ENCODE measurements around the gene TUSC1. TPM values are rescaled to one million over a fixed set of nuclear protein-coding genes. Genes with fewer than 3 reads are reported as not detected.

TUSC1 gene
- 1 to 10 TPM in 4 of 6 experiments, under 1 TPM in 2; 0.31 to 4.0 (median 3.2) TPM for total RNA-seq (2021; fragmentation: NEBNext Ultra II Directional; extraction: Animal tissue kit (Norgen Biotek cat#: 25700))
- long read RNA-seq, result 0 reads

- no peak for DNase-seq
- TF ChIP-seq CTCF (IDR thresholded peaks at IDR 0.05), result no peak
- H3K9me3 Mint-ChIP-seq, result peaks cover 11% of the 10 kb centered on the region; the same call in 1 of the 2 replicates
- peak within 1 kb of the TSS; percentile 82; the same call in 1 of the 2 replicates for H3K4me3 Mint-ChIP-seq
- no peaks in the 10 kb centered on the region for H3K27me3 Mint-ChIP-seq (ENCODE audit: insufficient read depth)
- H3K4me1 Mint-ChIP-seq (ENCODE audit: low read depth), result peaks cover 8% of the 10 kb centered on the region; the same call in 1 of the 2 replicates
- peak within 1 kb of the TSS; percentile 70; the same call in 1 of the 2 replicates for H3K27ac Mint-ChIP-seq
- H3K36me3 Mint-ChIP-seq (ENCODE audit: low read depth), result no peaks in the 10 kb centered on the region
Measured at GRCh38 chr9:25678147-25678666, at the start of gene TUSC1. TUSC1 (minus strand) TSS chr9:25678444; CDS start chr9:25678312, 132 bp downstream.

GRCh38 chr9:25726871-25727410 is 48.7 kb upstream of the TUSC1 start:
- no peak for DNase-seq
- H3K36me3 Mint-ChIP-seq (ENCODE audit: low read depth), result no peaks in the 10 kb centered on the region

GRCh38 chr9:25724424-25724823 is 46.2 kb upstream of the TUSC1 start:
- TF ChIP-seq CTCF (IDR thresholded peaks at IDR 0.05), result no peak
- Mint-ChIP-seq H3K27me3 (ENCODE audit: insufficient read depth) (no peaks in the 10 kb centered on the region; the same call in 1 of the 2 replicates), H3K36me3 (ENCODE audit: low read depth) (no peaks in the 10 kb centered on the region), H3K4me1 (ENCODE audit: low read depth) (no peaks in the 10 kb centered on the region), H3K9me3 (peaks cover 5% of the 10 kb centered on the region; the same call in 1 of the 2 replicates), H3K27ac (no peak overlapping the region), H3K4me3 (peak overlapping the region; percentile 59; the same call in 1 of the 2 replicates)
- DNase-seq, result peak; percentile 8

More at GRCh38 chr9:25726871-25727410, 48.7 kb upstream of the TUSC1 start:
- peaks cover 2% of the 10 kb centered on the region for H3K27me3 Mint-ChIP-seq (ENCODE audit: insufficient read depth)
- no peak overlapping the region for H3K27ac Mint-ChIP-seq
- no peak overlapping the region for H3K4me3 Mint-ChIP-seq
- peaks cover 11% of the 10 kb centered on the region for H3K9me3 Mint-ChIP-seq
- TF ChIP-seq CTCF (IDR thresholded peaks at IDR 0.05), result no peak
- no peaks in the 10 kb centered on the region for H3K4me1 Mint-ChIP-seq (ENCODE audit: low read depth)

GRCh38 chr9:25716220-25716872 is 38.1 kb upstream of the TUSC1 start:
- H3K9me3 Mint-ChIP-seq, result peaks cover 4% of the 10 kb centered on the region; the same call in 1 of the 2 replicates
- no peaks in the 10 kb centered on the region for H3K27me3 Mint-ChIP-seq (ENCODE audit: insufficient read depth)
- DNase-seq, result peak; percentile 7
- no peak overlapping the region for H3K27ac Mint-ChIP-seq
- H3K36me3 Mint-ChIP-seq (ENCODE audit: low read depth), result no peaks in the 10 kb centered on the region
- TF ChIP-seq CTCF (IDR thresholded peaks at IDR 0.05), result peak; percentile 48
- H3K4me1 Mint-ChIP-seq (ENCODE audit: low read depth), result no peaks in the 10 kb centered on the region
- no peak overlapping the region for H3K4me3 Mint-ChIP-seq

- no peak overlapping the region for H3K4me3 Mint-ChIP-seq
- no peaks in the 10 kb centered on the region for H3K36me3 Mint-ChIP-seq (ENCODE audit: low read depth)
- TF ChIP-seq CTCF (IDR thresholded peaks at IDR 0.05), result no peak
- no peaks in the 10 kb centered on the region for H3K4me1 Mint-ChIP-seq (ENCODE audit: low read depth)
- H3K27me3 Mint-ChIP-seq (ENCODE audit: insufficient read depth), result no peaks in the 10 kb centered on the region
- no peak overlapping the region for H3K27ac Mint-ChIP-seq
- peaks cover 4% of the 10 kb centered on the region; the same call in 1 of the 2 replicates for H3K9me3 Mint-ChIP-seq
- no peak for DNase-seq
Measured at GRCh38 chr9:25709941-25710340, 31.7 kb upstream of the TUSC1 start.
